Measurements from ENCODE around the gene RAP2B.

DNA sequence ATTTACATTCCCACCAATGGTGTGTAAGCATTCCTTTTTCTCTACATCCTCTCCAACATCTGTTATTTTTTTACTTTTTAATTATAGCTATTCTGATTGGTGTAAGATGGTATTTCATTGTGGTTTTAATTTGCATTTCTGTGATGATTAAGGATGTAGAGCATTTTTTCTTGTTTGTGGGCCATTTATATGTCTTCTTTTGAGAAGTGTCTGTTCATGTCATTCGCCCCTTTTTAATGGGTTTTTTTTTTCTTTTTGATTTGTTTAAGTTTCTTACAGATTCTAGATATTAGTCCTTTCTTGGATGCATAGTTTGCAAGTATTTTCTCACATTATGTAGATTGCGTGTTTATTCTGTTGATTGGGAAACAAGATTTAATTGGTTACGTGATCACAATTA lies 14.2 kb downstream of the RAP2B start:
- no peak for TF ChIP-seq ZBTB8A (CRISPR knock-in tag; IDR thresholded peaks at IDR 0.05; ENCODE audit: borderline replicate concordance, low read depth)
- TF ChIP-seq EHMT2 (IDR thresholded peaks at IDR 0.05; ENCODE audit: borderline replicate concordance, low read depth, low read length), result no peak
- no peak for TF ChIP-seq SP4 (CRISPR knock-in tag; IDR thresholded peaks at IDR 0.05)
- no peak for TF ChIP-seq DBP (CRISPR knock-in tag; IDR thresholded peaks at IDR 0.05; ENCODE audit: not compliant biosample characterization)
- TF ChIP-seq, protein P1, sequence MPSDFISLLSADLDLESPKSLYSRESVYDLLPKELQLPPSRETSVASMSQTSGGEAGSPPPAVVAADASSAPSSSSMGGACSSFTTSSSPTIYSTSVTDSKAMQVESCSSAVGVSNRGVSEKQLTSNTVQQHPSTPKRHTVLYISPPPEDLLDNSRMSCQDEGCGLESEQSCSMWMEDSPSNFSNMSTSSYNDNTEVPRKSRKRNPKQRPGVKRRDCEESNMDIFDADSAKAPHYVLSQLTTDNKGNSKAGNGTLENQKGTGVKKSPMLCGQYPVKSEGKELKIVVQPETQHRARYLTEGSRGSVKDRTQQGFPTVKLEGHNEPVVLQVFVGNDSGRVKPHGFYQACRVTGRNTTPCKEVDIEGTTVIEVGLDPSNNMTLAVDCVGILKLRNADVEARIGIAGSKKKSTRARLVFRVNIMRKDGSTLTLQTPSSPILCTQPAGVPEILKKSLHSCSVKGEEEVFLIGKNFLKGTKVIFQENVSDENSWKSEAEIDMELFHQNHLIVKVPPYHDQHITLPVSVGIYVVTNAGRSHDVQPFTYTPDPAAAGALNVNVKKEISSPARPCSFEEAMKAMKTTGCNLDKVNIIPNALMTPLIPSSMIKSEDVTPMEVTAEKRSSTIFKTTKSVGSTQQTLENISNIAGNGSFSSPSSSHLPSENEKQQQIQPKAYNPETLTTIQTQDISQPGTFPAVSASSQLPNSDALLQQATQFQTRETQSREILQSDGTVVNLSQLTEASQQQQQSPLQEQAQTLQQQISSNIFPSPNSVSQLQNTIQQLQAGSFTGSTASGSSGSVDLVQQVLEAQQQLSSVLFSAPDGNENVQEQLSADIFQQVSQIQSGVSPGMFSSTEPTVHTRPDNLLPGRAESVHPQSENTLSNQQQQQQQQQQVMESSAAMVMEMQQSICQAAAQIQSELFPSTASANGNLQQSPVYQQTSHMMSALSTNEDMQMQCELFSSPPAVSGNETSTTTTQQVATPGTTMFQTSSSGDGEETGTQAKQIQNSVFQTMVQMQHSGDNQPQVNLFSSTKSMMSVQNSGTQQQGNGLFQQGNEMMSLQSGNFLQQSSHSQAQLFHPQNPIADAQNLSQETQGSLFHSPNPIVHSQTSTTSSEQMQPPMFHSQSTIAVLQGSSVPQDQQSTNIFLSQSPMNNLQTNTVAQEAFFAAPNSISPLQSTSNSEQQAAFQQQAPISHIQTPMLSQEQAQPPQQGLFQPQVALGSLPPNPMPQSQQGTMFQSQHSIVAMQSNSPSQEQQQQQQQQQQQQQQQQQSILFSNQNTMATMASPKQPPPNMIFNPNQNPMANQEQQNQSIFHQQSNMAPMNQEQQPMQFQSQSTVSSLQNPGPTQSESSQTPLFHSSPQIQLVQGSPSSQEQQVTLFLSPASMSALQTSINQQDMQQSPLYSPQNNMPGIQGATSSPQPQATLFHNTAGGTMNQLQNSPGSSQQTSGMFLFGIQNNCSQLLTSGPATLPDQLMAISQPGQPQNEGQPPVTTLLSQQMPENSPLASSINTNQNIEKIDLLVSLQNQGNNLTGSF (CRISPR knock-in tag; IDR thresholded peaks at IDR 0.05), result no peak
- TF ChIP-seq, protein P2, sequence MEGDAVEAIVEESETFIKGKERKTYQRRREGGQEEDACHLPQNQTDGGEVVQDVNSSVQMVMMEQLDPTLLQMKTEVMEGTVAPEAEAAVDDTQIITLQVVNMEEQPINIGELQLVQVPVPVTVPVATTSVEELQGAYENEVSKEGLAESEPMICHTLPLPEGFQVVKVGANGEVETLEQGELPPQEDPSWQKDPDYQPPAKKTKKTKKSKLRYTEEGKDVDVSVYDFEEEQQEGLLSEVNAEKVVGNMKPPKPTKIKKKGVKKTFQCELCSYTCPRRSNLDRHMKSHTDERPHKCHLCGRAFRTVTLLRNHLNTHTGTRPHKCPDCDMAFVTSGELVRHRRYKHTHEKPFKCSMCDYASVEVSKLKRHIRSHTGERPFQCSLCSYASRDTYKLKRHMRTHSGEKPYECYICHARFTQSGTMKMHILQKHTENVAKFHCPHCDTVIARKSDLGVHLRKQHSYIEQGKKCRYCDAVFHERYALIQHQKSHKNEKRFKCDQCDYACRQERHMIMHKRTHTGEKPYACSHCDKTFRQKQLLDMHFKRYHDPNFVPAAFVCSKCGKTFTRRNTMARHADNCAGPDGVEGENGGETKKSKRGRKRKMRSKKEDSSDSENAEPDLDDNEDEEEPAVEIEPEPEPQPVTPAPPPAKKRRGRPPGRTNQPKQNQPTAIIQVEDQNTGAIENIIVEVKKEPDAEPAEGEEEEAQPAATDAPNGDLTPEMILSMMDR (CRISPR knock-in tag; IDR thresholded peaks at IDR 0.05), result no peak
- TF ChIP-seq RAD21 (CRISPR knock-in tag; IDR thresholded peaks at IDR 0.05), result no peak
- TF ChIP-seq MAFG (CRISPR knock-in tag; IDR thresholded peaks at IDR 0.05), result no peak
- TF ChIP-seq, protein P3, sequence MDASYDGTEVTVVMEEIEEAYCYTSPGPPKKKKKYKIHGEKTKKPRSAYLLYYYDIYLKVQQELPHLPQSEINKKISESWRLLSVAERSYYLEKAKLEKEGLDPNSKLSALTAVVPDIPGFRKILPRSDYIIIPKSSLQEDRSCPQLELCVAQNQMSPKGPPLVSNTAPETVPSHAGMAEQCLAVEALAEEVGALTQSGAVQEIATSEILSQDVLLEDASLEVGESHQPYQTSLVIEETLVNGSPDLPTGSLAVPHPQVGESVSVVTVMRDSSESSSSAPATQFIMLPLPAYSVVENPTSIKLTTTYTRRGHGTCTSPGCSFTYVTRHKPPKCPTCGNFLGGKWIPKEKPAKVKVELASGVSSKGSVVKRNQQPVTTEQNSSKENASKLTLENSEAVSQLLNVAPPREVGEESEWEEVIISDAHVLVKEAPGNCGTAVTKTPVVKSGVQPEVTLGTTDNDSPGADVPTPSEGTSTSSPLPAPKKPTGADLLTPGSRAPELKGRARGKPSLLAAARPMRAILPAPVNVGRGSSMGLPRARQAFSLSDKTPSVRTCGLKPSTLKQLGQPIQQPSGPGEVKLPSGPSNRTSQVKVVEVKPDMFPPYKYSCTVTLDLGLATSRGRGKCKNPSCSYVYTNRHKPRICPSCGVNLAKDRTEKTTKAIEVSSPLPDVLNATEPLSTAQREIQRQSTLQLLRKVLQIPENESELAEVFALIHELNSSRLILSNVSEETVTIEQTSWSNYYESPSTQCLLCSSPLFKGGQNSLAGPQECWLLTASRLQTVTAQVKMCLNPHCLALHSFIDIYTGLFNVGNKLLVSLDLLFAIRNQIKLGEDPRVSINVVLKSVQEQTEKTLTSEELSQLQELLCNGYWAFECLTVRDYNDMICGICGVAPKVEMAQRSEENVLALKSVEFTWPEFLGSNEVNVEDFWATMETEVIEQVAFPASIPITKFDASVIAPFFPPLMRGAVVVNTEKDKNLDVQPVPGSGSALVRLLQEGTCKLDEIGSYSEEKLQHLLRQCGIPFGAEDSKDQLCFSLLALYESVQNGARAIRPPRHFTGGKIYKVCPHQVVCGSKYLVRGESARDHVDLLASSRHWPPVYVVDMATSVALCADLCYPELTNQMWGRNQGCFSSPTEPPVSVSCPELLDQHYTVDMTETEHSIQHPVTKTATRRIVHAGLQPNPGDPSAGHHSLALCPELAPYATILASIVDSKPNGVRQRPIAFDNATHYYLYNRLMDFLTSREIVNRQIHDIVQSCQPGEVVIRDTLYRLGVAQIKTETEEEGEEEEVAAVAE (CRISPR knock-in tag; IDR thresholded peaks at IDR 0.05; ENCODE audit: borderline replicate concordance), result no peak
- no peak for TF ChIP-seq ZBTB7B (CRISPR knock-in tag; IDR thresholded peaks at IDR 0.05)
- TF ChIP-seq ZNF781 (CRISPR knock-in tag; IDR thresholded peaks at IDR 0.05; ENCODE audit: borderline replicate concordance, not compliant biosample characterization), result no peak
- TF ChIP-seq ZNF121 (CRISPR knock-in tag; IDR thresholded peaks at IDR 0.05), result no peak
- no peak for TF ChIP-seq ATF2 (CRISPR knock-in tag; IDR thresholded peaks at IDR 0.05)
